Loucy (cell line): ENCODE results near the gene ACTR5.

Experiments used
- H2AFZ ChIP-seq: fragments of 200-600 bp; sonication (generic); 2 replicates; pipeline ENCODE4 v1.6.0; 2016; ENCODE audit warnings: antibody characterized with exemption, mild to moderate bottlenecking, low read length, moderate library complexity
- H3F3A ChIP-seq: fragments of 200-600 bp; 2 replicates; pipeline ENCODE4 v1.6.0; 2016; ENCODE audit warnings: antibody characterized with exemption, low read depth, mild to moderate bottlenecking
- H3K27me3 ChIP-seq: fragments of 200-600 bp; sonication (generic); 2 replicates; pipeline ENCODE4 v1.6.1; 2014; ENCODE audit warnings: low read length, mild to moderate bottlenecking; ENCODE audit not compliant: insufficient read depth, poor library complexity, severe bottlenecking
- H3K36me3 ChIP-seq: fragments of 200-600 bp; sonication (generic); 2 replicates; pipeline ENCODE4 v1.6.1; 2016; ENCODE audit warnings: low read length; ENCODE audit not compliant: insufficient read depth
- H3K4me1 ChIP-seq: fragments of 200-600 bp; sonication (generic); 2 replicates; pipeline ENCODE4 v1.5.1; 2014; ENCODE audit warnings: low read length, mild to moderate bottlenecking; ENCODE audit not compliant: insufficient read depth, poor library complexity, severe bottlenecking
- H3K4me2 ChIP-seq: fragments of 200-600 bp; sonication (generic); 2 replicates; pipeline ENCODE4 v1.6.0; 2014; ENCODE audit warnings: antibody characterized with exemption, low read length, low read depth, mild to moderate bottlenecking; ENCODE audit not compliant: poor library complexity, severe bottlenecking
- H3K4me3 ChIP-seq: fragments of 200-600 bp; sonication (generic); 2 replicates; pipeline ENCODE4 v1.5.1; 2014; ENCODE audit warnings: low read length, mild to moderate bottlenecking, mixed read lengths; ENCODE audit not compliant: poor library complexity, severe bottlenecking
- H3K79me2 ChIP-seq: fragments of 200-600 bp; sonication (generic); 2 replicates; pipeline ENCODE4 v1.6.1; 2014; ENCODE audit warnings: low read length; ENCODE audit not compliant: insufficient read depth
- H3K9ac ChIP-seq: fragments of 200-600 bp; sonication (generic); 2 replicates; pipeline ENCODE4 v1.6.0; 2014; ENCODE audit warnings: mild to moderate bottlenecking, low read depth, low read length, moderate library complexity; ENCODE audit not compliant: poor library complexity, severe bottlenecking
- H3K9me2 ChIP-seq: fragments of 200-600 bp; sonication (generic); replicated peaks from 2 replicates; pipeline ENCODE4 v1.6.1; 2016; ENCODE audit warnings: low read depth, low read length, mixed read lengths
- H3K9me3 ChIP-seq: fragments of 200-600 bp; sonication (generic); 2 replicates; pipeline ENCODE4 v1.6.1; 2014; ENCODE audit warnings: mild to moderate bottlenecking, antibody characterized with exemption, low read length, low read depth; ENCODE audit not compliant: insufficient read depth
- H4K20me1 ChIP-seq: fragments of 200-600 bp; sonication (generic); 2 replicates; pipeline ENCODE4 v1.6.0; 2014; ENCODE audit warnings: antibody characterized with exemption, low read length, mild to moderate bottlenecking; ENCODE audit not compliant: insufficient read depth, poor library complexity, severe bottlenecking
- EZH2phosphoT487 ChIP-seq: fragments of 200-600 bp; IDR thresholded peaks from 2 replicates; pipeline ENCODE4 v1.6.1; 2018; ENCODE audit warnings: antibody characterized with exemption, mild to moderate bottlenecking, moderate library complexity, borderline replicate concordance
- TF ChIP-seq, protein P1 (sequence below): fragments of 200-600 bp; sonication (generic); conservative IDR thresholded peaks from 2 replicates; pipeline ENCODE4 v1.5.1; 2014; ENCODE audit warnings: mild to moderate bottlenecking, antibody characterized with exemption, low read length

Gene ACTR5

GRCh38 chr20:38799203-38799602, 50.9 kb downstream of the ACTR5 start:
- Histone ChIP-seq H3K36me3 (no peaks in the 10 kb centered on the region), H3K9me3 (no peaks in the 10 kb centered on the region), H3K9ac (peak overlapping the region; percentile 1), H3K4me3 (peak overlapping the region; percentile 6), H3K4me2 (peak overlapping the region; percentile 43), H4K20me1 (no peaks in the 10 kb centered on the region), H2AFZ (no peak overlapping the region), H3K9me2 (no peaks in the 10 kb centered on the region), H3K27me3 (no peaks in the 10 kb centered on the region), H3K4me1 (peaks cover 21% of the 10 kb centered on the region), H3F3A (peaks cover 6% of the 10 kb centered on the region; the same call in 1 of the 2 replicates), H3K79me2 (no peaks in the 10 kb centered on the region)
- no peak for TF ChIP-seq EZH2phosphoT487
- TF ChIP-seq, protein P1, sequence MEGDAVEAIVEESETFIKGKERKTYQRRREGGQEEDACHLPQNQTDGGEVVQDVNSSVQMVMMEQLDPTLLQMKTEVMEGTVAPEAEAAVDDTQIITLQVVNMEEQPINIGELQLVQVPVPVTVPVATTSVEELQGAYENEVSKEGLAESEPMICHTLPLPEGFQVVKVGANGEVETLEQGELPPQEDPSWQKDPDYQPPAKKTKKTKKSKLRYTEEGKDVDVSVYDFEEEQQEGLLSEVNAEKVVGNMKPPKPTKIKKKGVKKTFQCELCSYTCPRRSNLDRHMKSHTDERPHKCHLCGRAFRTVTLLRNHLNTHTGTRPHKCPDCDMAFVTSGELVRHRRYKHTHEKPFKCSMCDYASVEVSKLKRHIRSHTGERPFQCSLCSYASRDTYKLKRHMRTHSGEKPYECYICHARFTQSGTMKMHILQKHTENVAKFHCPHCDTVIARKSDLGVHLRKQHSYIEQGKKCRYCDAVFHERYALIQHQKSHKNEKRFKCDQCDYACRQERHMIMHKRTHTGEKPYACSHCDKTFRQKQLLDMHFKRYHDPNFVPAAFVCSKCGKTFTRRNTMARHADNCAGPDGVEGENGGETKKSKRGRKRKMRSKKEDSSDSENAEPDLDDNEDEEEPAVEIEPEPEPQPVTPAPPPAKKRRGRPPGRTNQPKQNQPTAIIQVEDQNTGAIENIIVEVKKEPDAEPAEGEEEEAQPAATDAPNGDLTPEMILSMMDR: no peak

DNA sequence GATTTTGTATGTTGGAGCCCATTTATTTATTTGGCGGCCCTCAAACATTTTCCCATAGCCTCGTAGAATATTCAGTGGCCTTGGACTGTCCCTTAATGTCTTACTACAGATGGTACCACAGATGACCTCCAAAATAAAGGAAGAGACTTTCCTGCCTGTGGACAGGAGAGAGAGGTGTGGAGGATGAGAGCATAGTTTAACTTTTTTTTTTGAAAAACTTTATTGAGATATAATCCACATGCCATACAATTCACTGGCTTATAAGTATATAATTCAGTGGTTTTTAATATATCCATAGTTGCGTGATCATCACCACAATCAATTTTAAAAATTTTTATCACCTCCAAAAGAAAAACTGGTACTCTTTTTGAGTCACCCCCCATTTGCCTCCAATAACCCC, 52.6 kb downstream of the ACTR5 start:
- no peak overlapping the region for H3K4me2 ChIP-seq
- no peaks in the 10 kb centered on the region for H3K79me2 ChIP-seq
- H3K4me3 ChIP-seq: no peak overlapping the region
- H3F3A ChIP-seq: peaks cover 11% of the 10 kb centered on the region
- H4K20me1 ChIP-seq: no peaks in the 10 kb centered on the region
- H2AFZ ChIP-seq: no peak overlapping the region
- peaks cover 30% of the 10 kb centered on the region for H3K4me1 ChIP-seq
- no peaks in the 10 kb centered on the region for H3K36me3 ChIP-seq
- TF ChIP-seq, protein P1: no peak
- no peak for TF ChIP-seq EZH2phosphoT487
- no peaks in the 10 kb centered on the region for H3K27me3 ChIP-seq
- no peak overlapping the region for H3K9ac ChIP-seq
- no peaks in the 10 kb centered on the region for H3K9me2 ChIP-seq
- no peaks in the 10 kb centered on the region for H3K9me3 ChIP-seq

DNA sequence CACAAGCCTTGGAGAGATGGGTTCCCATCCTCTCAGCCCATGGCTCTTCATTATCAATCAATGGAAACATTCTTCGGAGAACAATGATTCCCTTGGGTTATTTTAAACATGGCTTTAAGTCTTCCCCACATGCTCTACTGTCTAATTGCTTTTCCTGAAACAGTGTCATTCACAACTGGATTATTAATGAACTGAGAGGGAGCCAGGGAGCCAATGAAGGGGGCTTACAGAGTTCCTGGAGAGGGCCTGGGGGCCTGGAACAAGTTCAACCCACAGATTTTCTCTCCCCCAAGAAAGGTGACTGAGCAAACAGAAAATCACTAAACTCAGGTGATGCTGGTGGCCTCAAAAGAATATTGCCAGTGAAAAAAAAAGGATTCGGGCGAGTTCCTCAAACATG, 56.0 kb downstream of the ACTR5 start:
- Histone ChIP-seq H3K9me3 (no peaks in the 10 kb centered on the region), H2AFZ (no peak overlapping the region), H3K4me2 (peak overlapping the region; percentile 84), H3K4me1 (peaks cover 47% of the 10 kb centered on the region), H3K9ac (peak overlapping the region; percentile 57), H3F3A (peaks cover 11% of the 10 kb centered on the region), H3K79me2 (peaks cover 27% of the 10 kb centered on the region), H3K9me2 (no peaks in the 10 kb centered on the region), H3K27me3 (no peaks in the 10 kb centered on the region), H3K4me3 (peak overlapping the region; percentile 81), H3K36me3 (no peaks in the 10 kb centered on the region), H4K20me1 (peaks cover 13% of the 10 kb centered on the region)
- TF ChIP-seq, protein P1: no peak
